G401.6 (cell line): ENCODE measurements around the gene GFOD1.
"Not testable (repeated sequence)": the region's sequence is repeated elsewhere in the genome, so short reads cannot be mapped to it uniquely, and the experiment has no call there.

Source experiments
- FAIRE-seq: peaks from 2 replicates; lab custom pipeline; 2012; peaks lifted over from hg19 to GRCh38; lab: Jason Lieb, UNC

Gene GFOD1

DNA sequence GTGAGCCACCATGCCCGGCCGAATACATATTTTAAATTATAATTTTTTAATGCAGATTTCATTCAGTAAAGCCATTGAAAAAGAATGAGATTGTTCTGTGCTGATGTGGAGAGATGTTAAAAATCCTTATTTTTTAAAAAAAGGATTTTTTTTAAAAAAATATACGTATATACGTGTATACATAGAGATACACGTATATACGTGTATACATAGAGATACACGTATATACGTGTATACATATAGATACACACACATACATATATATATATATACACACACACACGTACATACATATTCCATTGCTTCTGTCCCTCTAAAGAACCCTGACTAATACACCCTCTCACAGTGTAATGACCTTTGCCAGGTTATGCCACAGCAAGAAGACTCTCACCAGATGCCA is 135.2 kb downstream of the GFOD1 start:
- no peak for FAIRE-seq

DNA sequence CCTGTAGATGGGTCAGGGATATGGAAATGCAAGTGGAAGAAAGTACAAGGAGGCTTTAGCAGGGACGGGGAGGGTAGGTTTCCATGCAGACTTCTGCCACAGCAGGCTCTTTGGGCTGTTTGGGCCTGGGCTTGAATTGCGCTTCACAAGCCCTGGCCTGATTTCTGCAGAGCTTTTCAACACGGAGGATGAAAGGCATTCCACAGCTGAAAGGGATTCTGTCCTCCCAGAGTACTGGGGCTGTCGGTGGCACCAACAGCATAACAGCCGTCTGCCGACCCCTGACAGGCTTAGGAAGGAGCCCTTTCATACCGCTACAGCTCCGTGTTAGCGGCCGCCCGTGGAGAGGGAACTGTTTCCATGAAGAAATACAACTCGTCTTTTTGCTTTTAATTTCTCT is 136.1 kb downstream of the GFOD1 start:
- no peak for FAIRE-seq

DNA sequence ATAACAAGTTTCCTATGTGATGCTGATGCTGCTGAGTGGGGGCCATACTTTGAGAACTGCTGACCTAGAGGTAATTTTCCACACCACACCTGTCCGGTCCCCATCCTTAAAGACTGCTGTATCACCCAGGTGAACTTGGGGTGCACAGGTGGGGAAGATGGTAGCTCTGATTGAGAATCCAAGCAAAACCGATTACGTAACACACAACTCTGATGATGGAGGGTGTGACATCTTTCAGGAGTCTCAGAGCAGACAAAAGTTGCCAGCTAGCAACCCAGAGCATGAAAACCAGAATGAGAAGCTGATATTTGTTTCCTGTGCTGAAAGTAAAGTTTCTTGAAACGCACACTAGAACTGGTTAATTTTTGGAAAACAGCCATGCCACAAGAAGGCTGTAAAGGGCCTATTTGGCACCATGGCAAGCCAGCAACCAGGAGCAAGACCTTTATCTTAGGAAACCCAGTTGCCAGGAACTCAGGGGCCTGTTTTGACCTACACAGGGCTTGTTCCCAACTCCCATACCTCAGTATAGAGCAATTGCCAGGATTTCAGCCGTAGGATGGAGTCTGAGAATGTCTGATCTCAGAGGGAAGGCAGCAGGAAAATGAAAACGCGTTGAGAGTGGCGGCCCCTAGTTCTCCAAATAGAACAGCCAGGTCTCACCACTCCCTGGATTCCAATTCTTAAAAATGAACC is 137.4 kb downstream of the GFOD1 start:
- FAIRE-seq, result no peak

- no peak for FAIRE-seq
Measured at GRCh38 chr6:13348334-13349113, 138.9 kb downstream of the GFOD1 start.

GRCh38 chr6:13346245-13346644 is 141.2 kb downstream of the GFOD1 start:
- no peak for FAIRE-seq

- FAIRE-seq, result no peak
Measured at GRCh38 chr6:13342414-13343019, 144.9 kb downstream of the GFOD1 start.

DNA sequence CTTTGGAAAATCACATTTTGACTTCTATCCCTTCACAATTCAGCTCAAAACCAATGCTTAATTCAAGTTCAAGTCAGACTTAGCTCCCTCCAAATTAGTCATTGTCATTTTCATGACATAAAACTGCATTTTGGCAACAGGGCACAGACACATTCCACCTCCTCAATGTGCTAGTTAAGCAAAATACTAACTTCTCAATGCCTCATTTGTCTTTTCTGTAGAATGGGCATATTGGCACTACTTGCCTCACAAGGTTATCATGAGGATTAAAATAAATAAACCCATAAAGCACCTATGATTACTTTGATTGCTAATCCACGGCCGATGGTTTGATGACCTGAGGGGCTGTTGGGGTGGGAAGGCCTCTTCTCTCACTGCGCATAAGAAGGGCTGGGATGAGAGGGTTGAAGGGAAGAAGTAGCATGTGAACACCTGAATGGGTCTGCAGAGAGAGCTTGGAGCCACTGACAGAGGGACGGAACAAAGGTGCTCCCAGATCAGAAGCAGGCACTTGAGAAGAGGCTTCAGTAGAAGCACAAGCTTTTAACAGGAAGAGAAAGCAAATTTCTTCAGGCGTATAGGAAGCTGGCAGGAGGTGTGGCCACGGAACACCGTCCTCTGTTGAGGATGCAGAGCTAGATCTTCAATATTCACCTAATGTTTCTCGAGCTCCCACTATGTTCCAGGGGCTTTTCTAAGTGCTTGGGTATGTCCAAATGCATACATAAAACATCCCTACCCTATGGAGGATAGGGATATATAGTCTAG is 147.4 kb downstream of the GFOD1 start:
- FAIRE-seq, result no peak

DNA sequence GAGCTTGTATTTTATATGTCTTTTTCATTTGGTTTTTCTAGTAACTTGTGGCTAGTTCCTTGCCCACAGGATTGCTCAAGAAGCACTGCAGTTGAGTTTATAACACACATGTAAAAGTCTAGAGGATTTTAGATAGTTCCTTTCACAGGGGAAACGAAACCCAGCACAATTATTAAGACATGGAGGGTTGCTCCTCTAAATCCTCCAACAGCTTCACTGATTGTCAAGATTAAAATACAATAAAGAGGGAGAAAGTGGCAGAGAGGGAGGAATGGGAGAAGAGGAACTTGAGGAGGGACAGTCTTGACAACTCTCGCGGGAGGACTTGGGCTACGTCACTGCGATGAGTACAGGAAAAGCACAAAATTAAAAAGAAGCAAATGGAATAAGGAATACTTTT is 149.4 kb downstream of the GFOD1 start:
- no peak for FAIRE-seq

- FAIRE-seq, result no peak
Measured at GRCh38 chr6:13336553-13336952, 150.8 kb downstream of the GFOD1 start.

DNA sequence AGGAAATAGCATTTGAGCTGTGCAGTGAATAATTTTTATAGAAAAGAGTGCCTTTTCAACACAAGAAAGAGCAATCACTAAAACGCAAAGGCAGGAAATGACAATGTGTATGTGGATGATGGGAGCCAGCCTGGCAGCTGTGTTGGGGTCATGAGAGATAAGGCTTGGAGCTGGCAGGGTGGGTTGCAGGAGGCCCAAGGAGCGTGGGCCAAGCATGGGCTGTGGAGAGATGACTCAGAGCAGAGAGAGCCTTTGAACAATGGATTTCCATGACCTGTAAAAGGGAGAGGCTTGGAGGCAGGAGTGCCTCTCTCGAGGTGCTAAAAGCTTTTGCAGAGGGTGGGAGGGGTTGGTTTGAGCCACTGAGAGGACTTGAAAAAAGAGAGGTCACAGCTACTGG is 152.4 kb downstream of the GFOD1 start:
- no peak for FAIRE-seq

GRCh38 chr6:13332349-13332706 is 155.1 kb downstream of the GFOD1 start:
- FAIRE-seq, result no peak

- FAIRE-seq, result peak; percentile 3
Measured at GRCh38 chr6:13331516-13332348, 155.7 kb downstream of the GFOD1 start.

- no peak for FAIRE-seq
Measured at GRCh38 chr6:13328875-13329183, 158.6 kb downstream of the GFOD1 start.

- no peak for FAIRE-seq
Measured at GRCh38 chr6:13328076-13328874, 159.1 kb downstream of the GFOD1 start, which contains the start of gene TBC1D7. TSS of gene TBC1D7 (minus strand) at chr6:13328537. CDS start at chr6:13326898, 1,639 bp downstream.

- FAIRE-seq, result no peak
Measured at GRCh38 chr6:13327691-13328075, 159.7 kb downstream of the GFOD1 start.

- FAIRE-seq, result not testable (repeated sequence)
Measured at GRCh38 chr6:13326031-13326586, 161.3 kb downstream of the GFOD1 start.

GRCh38 chr6:13319891-13320564 is 167.4 kb downstream of the GFOD1 start:
- FAIRE-seq, result no peak

DNA sequence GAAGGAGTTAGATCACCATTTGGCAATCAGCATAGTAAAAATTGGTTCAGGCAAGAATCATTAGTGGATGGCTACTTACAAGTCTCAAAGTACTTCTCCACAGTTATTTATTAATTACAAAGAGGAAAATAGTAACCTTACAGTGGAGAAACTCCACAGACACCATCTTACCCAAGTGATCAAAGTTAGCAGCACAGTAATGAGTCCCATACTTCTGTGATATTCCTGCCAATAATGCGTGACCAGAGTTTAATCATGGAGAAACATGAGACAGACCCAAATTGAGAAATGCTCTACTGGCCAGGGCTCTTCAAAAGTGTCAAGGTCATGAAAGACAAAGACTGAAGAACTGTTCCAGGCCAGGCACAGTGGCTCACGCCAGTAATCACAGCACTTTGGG is 168.6 kb downstream of the GFOD1 start:
- no peak for FAIRE-seq

GRCh38 chr6:13315896-13316295 is 171.5 kb downstream of the GFOD1 start:
- FAIRE-seq, result no peak

DNA sequence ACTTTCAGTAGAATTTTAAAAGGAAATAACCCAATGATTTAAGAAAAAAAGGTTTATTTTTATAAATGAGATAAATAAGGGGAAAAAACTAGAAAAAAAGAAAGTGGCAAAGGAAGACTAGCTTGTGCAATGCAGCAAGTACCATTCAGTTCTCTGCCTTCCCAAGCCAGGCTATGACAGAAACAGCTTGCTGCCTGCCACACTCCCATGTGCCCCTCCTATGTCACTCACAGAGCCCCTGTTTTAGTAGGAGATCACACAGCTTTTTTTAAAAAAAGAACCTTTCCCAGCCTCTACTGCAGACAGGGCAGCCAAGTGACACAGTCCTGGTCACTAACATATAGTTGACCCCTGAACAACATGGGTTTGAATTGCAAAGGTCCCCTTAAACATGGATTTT is 172.6 kb downstream of the GFOD1 start:
- no peak for FAIRE-seq
